Measurements from ENCODE around the gene NEGR1.

NEGR1 gene

DNA sequence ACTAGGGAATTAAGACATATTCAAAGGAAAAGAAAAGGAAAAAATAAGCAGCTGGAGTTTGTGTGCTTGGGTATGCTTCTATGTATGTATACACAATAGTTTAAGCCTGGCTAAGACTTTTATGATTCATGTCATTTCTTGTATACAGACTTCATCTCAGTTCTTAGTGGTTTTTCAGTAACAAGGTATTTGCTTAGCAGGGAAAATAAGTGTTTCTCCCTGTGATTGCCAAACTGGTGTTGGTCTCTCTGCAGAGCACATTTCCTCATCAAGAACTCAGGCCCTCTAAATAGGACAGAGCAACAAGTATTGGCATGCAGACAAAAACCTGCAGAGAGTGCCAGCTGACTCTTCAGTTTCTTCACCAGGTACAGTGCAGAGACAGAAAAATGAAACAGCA lies 717.1 kb downstream of the NEGR1 start:
- H3K4me3 ChIP-seq (ENCODE audit: low read depth, low read length): no peak overlapping the region
- TF ChIP-seq, protein P1, sequence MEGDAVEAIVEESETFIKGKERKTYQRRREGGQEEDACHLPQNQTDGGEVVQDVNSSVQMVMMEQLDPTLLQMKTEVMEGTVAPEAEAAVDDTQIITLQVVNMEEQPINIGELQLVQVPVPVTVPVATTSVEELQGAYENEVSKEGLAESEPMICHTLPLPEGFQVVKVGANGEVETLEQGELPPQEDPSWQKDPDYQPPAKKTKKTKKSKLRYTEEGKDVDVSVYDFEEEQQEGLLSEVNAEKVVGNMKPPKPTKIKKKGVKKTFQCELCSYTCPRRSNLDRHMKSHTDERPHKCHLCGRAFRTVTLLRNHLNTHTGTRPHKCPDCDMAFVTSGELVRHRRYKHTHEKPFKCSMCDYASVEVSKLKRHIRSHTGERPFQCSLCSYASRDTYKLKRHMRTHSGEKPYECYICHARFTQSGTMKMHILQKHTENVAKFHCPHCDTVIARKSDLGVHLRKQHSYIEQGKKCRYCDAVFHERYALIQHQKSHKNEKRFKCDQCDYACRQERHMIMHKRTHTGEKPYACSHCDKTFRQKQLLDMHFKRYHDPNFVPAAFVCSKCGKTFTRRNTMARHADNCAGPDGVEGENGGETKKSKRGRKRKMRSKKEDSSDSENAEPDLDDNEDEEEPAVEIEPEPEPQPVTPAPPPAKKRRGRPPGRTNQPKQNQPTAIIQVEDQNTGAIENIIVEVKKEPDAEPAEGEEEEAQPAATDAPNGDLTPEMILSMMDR (IDR thresholded peaks at IDR 0.05; ENCODE audit: low read depth, low read length, missing control alignments): no peak
- no peak for DNase-seq (ENCODE audit: low read depth)

- H3K4me3 ChIP-seq (ENCODE audit: low read depth, low read length): no peak overlapping the region
- no peak for DNase-seq (ENCODE audit: low read depth)
- TF ChIP-seq, protein P1 (IDR thresholded peaks at IDR 0.05; ENCODE audit: low read depth, low read length, missing control alignments): no peak
Observed at GRCh38 chr1:71562298-71562697, 720.0 kb downstream of the NEGR1 start.

DNA sequence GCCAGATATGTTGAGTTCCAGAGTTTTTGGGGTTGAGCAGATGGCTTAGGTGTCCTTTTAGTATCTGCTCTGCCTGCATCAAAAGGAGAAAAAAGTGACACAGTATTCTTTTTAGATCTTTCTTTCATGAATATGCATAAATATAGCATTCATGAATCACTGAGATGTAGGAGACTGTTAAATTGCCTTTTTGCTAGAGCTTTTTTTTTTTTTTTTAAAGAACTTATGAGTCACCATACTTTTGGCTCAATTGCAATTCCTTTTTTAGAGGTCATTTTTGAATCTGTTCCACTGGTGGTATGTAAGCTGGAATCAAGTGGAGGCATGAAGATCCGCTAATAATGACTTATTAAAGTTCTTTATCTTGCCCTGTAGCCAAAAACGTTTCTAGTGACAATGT lies 720.6 kb downstream of the NEGR1 start:
- TF ChIP-seq, protein P1 (IDR thresholded peaks at IDR 0.05; ENCODE audit: low read depth, low read length, missing control alignments): no peak
- DNase-seq (ENCODE audit: low read depth): no peak
- H3K4me3 ChIP-seq (ENCODE audit: low read depth, low read length): no peak overlapping the region

GRCh38 chr1:71561206-71561605 lies 721.1 kb downstream of the NEGR1 start:
- TF ChIP-seq, protein P1 (IDR thresholded peaks at IDR 0.05; ENCODE audit: low read depth, low read length, missing control alignments): no peak
- H3K4me3 ChIP-seq (ENCODE audit: low read depth, low read length): no peak overlapping the region
- no peak for DNase-seq (ENCODE audit: low read depth)

- DNase-seq (ENCODE audit: low read depth): no peak
- TF ChIP-seq, protein P1 (IDR thresholded peaks at IDR 0.05; ENCODE audit: low read depth, low read length, missing control alignments): no peak
- H3K4me3 ChIP-seq (ENCODE audit: low read depth, low read length): no peak overlapping the region
Observed at GRCh38 chr1:71559880-71560279, 722.5 kb downstream of the NEGR1 start.

- DNase-seq (ENCODE audit: low read depth): no peak
- no peak overlapping the region for H3K4me3 ChIP-seq (ENCODE audit: low read depth, low read length)
- TF ChIP-seq, protein P1 (IDR thresholded peaks at IDR 0.05; ENCODE audit: low read depth, low read length, missing control alignments): no peak
Observed at GRCh38 chr1:71557138-71557537, 725.2 kb downstream of the NEGR1 start.

DNA sequence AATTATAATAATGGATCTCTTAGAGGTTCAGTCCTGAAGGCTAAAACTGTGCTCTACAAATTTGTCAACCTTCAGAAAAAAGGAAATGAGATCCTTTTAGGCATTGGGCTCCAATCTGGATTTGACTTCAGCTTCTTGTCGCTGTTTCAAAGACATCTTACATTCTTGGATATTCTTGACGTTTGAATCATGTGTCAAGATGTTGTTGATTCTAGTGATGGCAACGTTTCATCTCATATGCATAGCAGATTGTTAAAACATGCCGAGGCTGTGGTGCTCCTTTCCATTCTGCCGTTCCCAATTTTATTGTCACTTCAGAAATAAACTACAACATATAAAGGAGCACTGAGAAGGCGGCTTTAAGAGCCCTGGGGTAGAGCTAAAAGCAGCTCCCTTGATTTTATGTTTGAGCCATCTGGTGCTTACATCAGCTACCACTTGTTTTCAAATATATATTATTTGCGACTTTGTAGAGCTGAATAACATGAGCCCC lies 733.9 kb downstream of the NEGR1 start:
- DNase-seq (ENCODE audit: low read depth): no peak
- TF ChIP-seq, protein P1 (IDR thresholded peaks at IDR 0.05; ENCODE audit: low read depth, low read length, missing control alignments): no peak

More for the DNA sequence above, 733.9 kb downstream of the NEGR1 start:
- no peak overlapping the region for H3K4me3 ChIP-seq (ENCODE audit: low read depth, low read length)
